HPDE6-E6E7 (cell line): ENCODE data around the gene LIME1.

Experiments used
- DNase-seq: peaks from one replicate; pipeline ENCODE4 v3.0.0; 2011; ENCODE audit warnings: missing footprints; ENCODE audit errors: extremely low spot score

LIME1 gene

DNA sequence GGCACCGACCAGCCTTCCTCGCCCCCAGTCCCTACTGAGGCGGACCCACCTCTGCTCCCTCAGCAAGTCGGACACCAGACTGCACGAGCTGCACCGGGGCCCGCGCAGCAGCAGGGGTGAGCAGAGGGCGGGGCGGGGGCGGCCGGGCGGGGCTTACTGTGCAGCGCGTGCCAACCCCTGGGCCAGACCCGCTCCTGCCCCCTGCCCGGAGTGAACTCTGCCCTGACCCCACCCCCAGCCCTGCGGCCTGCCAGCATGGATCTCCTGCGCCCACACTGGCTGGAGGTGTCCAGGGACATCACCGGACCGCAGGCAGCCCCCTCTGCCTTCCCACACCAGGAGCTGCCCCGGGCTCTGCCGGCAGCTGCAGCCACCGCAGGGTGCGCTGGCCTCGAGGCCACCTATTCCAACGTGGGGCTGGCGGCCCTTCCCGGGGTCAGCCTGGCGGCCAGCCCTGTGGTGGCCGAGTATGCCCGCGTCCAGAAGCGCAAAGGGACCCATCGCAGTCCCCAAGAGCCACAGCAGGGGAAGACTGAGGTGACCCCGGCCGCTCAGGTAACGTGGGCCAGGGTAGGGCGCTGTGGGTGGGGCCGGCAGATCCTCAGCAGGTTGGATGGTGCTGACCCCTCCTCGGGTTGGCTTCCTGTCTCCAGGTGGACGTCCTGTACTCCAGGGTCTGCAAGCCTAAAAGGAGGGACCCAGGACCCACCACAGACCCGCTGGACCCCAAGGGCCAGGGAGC lies 1.7 kb downstream of the LIME1 start:
- DNase-seq = no peak

DNA sequence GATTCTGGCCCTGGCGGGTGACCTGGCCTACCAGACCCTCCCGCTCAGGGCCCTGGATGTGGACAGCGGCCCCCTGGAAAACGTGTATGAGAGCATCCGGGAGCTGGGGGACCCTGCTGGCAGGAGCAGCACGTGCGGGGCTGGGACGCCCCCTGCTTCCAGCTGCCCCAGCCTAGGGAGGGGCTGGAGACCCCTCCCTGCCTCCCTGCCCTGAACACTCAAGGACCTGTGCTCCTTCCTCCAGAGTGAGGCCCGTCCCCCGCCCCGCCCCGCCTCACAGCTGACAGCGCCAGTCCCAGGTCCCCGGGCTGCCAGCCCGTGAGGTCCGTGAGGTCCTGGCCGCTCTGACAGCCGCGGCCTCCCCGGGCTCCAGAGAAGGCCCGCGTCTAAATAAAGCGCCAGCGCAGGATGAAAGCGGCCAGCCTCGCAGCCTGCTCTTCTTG lies 2.2 kb downstream of the LIME1 start:
- no peak for DNase-seq

DNA sequence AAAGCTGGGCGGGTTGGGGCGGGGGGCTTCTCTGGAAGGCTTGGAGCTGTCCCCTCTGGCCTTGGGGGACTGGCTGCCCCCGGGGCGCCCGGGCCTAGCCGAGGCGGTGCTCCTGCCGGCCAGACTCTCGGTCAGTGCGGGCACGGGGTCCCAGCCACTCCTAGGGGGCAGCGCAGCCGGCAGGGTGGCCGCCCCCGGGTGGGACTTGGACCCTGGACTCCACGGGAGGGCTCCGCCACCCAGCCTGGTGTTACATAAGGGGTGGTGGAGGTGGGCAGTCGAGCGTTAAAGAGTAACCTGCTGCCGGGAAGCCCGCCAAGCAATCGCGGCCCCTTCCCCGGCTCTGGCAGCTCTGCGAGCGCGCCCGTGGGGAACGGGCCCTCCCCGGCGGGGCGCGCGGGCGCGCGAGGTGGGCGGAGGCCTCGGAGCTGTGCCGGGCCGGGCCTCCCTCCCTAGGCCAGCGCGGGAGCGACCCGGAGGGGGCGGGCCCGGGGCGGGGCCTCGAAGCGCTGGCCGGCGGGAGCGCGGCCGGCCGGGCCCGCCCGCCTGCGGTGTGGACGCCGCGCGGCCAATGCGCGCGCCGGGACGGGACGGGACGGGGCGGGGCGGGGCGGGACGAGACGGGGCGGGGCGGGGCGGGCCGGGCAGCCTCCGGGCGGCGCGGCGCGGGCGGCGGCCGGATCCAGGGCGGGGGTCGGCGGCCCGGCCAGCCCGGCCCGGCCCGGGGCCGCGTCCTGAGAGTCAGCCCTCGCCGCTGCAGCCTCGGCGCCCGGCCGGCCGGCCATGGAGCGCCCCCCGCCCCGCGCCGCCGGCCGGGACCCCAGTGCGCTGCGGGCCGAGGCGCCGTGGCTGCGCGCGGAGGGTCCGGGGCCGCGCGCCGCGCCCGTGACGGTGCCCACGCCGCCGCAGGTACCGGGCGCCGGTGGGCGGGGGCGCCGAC lies 2.9 kb downstream of the LIME1 start, which contains the start of gene SLC2A4RG:
Gene SLC2A4RG (plus strand): TSS at position 647 of the 940 bp plus-strand sequence. CDS start 137 bp downstream, at position 784.
- DNase-seq = peak; percentile 98

DNA sequence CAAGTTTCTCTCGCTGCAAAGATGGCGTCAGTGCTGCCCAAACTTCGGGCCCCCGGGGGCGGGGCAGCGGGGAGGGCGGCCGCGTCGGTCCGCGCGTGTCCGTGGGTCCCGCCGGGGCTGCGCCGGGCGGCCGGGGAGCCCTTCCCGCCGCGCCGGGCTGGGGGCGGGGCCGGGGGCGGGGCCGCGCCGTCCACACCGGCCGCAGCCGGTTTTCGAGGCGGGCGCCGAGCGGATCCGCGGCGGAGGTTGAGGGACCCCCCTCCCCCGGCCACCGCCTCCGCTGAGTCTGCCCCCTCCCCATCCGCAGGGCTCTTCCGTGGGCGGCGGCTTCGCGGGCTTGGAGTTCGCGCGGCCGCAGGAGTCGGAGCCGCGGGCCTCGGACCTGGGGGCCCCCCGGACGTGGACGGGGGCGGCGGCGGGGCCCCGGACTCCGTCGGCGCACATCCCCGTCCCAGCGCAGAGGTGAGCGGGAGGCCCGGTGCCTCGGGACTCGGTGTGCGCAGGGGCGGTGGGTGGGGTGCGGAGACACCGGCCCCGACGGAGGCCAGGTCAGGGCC lies 3.7 kb downstream of the LIME1 start:
- no peak for DNase-seq

DNA sequence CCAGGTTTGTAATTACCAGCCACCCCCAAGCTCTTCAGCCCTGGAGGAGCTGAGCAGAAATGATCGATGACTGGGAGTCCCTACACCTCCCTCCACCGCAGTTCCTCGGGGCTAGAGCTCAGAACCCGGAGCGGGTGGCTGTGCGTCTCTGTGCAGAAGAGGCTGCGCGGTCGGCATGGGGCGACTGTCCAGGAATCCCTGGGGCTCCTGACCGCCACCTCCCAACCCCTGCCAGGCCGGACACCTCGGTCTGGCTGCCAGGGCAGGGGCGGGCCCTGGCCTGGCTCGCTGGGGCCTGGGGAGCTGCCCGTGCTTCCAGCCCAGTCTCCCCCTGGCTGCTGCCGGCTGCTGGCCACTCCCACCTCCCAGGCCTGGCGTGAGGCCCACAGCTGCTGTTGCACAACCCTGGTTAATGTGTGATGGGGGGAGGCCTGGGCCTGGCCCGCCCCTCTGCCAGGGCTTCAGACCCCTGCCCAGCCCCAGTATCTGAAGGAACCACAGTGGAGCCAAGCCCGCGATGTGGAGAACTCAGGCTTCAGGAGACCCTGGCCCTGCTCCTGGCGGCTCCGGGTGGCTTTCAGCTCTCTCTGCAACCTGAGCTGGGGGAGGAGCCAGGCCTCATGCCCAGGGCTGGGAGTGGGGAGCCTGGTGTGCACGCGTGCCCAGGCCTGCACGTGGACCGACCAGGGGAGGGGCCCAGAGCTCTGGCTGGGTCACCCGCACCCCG lies 4.3 kb downstream of the LIME1 start:
- peak; percentile 97 for DNase-seq

DNA sequence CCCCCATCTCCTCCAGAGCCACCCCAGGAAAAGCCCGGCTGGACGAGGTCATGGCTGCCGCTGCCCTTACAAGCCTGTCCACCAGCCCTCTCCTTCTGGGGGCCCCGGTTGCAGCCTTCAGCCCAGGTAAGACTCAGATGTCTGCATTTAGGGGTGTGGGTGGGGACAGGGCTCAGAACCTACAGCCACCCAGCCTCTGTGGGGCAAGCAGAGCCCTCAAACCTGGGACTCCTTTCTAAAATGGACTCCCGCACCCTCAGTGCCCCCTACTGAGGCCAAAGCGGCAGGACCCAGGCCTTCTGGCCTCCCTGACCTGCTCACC lies 4.9 kb downstream of the LIME1 start:
- no peak for DNase-seq

DNA sequence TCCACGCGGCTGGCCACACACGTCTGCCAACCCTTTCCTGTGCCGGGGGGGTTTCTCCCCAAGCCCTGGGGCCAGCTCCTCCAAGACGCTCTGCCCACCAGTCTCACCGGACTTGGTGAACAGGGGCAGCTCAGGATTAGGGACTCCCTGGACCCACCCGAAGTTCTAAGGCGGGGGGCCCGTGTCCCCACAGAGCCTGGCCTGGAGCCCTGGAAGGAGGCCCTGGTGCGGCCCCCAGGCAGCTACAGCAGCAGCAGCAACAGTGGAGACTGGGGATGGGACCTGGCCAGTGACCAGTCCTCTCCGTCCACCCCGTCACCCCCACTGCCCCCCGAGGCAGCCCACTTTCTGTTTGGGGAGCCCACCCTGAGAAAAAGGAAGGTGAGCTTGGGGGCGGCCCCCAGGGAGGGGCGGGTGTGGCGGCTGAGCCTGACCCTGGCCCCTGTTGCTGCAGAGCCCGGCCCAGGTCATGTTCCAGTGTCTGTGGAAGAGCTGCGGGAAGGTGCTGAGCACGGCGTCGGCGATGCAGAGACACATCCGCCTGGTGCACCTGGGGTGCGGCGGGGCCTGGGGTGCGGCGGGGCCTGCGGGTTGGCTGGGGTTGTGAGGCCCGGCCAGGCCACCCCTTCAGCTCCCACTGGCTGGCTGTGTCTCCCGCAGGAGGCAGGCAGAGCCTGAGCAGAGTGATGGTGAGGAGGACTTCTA lies 5.4 kb downstream of the LIME1 start:
- no peak for DNase-seq

DNA sequence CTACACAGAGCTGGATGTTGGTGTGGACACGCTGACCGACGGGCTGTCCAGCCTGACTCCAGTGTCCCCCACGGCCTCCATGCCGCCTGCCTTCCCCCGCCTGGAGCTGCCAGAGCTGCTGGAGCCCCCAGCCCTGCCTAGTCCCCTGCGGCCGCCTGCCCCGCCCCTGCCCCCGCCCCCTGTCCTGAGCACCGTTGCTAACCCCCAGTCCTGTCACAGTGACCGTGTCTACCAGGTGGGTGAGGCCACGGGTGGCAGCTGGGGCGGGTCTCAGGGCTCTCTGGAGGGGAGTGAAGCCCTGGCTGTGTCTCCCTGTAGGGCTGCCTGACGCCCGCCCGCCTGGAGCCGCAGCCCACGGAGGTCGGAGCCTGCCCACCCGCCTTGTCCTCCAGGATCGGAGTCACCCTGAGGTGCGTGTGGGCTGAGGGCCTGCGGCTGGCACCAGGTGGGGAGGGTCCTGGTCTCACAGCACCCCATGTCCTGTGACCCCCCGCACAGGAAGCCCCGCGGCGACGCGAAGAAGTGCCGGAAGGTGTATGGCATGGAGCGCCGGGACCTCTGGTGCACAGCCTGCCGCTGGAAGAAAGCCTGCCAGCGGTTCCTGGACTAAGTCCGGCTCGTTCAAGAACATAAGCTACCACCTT lies 6.0 kb downstream of the LIME1 start:
- no peak for DNase-seq

DNA sequence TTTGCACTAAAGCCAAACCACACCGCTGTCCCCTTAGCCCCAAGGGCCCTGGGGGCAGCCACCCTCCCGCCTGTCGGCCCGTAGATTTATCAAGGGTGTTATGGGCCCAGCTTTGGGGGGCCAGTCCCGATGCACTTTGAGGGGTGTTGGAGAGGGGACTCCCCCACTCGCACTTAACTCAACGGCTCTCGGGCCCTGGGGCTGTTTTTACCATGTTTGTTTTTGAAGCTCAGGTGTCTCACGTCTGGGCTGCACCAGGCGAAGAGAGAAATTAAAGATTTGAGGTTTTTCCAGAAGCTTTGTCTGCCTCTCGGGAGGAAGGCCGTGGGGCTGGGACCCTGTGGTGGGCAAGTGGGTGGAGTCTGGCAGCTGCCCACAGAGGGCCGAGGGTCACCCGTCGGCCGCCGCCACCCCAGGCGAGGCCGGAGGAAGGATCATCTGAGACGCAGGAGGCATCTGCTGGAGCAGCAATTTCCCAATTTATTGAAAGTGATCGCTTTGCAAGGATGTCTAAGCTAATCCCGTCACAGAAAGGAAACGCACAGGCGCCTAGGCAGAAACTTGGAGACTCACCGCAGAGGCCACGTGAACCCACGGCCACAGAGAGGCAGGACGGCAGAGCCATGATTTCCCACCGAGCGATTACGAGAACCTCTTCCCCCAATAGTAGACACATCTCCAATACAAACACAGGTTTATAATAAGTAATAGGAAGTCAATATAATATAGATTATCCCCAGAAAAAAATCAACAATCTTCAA lies 6.9 kb downstream of the LIME1 start:
- no peak for DNase-seq

DNA sequence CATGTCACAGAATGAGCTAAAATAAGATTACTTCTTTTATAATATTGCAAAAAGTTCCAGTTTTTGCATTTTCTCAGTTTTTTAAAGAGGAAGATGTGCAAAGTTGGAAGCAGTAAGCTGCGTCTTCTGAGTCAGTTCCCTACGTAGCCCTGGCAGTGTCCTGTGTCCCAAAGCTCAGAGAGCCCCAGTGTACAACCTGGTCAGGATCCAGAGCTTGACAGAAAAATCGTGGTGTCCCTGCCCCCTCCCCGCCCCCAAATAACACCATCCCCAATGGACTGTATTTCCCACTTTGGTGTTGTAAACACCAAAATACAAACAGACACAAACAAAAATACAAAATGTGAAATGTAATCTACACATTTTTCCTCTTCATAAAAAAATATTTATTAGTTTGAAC lies 7.7 kb downstream of the LIME1 start:
- no peak for DNase-seq

DNA sequence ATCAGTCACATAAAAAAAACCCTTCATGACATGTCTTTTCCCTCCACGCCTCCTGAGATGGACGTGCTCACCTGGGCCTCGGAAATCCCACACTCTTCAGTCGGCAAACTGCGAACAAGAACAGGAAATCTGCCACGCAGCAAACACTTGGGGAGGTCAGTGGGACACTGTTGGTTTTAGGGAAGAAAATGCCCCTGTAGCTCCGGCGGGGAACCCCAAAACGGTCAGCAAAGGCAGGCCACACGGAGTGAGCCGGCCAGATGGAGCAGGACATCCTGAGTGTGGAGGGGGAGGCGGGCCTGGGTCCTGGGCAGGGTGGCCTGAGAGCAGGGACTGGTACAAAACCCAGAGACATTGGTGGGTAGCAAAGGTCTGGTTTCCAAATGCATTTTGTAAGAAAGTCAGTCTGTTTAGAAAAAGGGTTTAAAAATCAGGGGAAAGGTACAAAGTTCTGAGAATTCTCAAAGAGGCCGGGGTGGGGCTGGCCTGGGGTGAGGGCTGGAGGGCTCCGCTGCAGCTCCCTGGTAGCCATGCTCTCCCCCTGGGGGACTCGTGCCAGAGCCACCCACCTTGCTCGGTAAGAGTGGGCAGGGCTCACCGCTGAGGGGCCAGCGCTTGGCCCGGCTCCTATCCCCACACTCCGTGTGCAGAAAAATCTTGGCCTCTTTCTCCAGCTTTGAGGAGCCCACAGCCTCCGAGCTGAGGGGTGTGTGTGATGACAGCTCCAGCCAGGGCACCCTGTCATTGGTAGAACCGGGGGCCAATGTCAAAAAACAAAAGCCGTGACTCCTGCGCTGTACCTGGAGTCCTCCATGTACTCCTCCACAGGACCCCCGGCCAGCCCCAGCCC lies 8.3 kb downstream of the LIME1 start:
- no peak for DNase-seq

DNA sequence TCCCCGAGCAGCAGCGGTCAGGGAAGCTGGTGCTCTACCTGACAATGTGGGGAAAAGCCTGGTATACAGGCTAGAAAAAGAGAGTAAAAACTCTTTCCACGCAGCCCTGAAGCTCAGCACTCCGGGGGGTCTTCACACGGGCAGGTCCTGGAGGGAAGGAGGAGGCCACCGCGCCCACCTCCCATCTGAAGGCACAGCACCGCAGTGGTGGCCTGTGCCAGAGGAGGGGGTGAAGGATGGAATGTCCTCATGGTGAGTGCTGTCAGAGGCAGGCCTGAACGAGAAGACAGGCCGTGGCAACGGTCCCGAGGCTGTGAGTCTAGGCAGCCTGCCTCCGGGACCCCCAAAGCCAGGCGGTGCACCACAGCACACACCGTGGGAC lies 9.0 kb downstream of the LIME1 start:
- DNase-seq = no peak

DNA sequence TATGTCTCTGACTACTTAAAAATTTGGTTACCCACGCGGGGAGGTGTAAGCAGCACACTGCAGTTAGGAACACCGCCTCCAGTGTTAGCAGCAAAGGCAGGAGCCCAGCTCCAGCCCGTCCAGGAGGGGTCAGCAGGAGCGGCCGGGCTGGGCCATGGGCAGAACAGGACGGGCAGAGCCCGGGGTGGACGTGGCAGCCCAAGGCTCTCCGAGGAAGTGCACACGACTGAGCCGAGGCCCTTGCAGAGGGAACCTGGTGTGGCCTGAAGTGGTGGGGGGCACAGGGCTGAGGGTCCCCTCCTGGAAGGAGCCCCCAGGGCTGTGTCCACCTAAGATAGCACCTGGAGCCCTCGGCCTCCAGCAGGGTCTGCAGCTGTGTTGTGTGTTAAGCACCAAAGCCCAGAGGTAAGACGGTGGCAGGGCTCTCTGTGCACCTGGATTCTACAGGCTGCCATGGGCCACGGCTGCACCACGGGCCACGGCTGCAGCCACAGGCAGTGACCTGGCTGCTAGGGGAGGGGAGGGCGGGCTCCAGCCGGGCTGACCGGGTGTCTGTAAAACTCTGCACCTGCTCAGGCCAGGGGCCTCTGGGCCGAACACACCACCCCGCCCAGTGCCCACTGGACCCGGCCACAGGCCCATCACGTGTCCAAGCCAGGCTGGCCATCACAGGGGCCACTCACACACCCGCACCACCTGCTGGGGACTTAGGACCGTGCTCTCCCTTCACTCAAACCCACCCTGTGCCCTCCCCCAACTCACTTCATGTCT lies 9.7 kb downstream of the LIME1 start:
- DNase-seq = no peak

DNA sequence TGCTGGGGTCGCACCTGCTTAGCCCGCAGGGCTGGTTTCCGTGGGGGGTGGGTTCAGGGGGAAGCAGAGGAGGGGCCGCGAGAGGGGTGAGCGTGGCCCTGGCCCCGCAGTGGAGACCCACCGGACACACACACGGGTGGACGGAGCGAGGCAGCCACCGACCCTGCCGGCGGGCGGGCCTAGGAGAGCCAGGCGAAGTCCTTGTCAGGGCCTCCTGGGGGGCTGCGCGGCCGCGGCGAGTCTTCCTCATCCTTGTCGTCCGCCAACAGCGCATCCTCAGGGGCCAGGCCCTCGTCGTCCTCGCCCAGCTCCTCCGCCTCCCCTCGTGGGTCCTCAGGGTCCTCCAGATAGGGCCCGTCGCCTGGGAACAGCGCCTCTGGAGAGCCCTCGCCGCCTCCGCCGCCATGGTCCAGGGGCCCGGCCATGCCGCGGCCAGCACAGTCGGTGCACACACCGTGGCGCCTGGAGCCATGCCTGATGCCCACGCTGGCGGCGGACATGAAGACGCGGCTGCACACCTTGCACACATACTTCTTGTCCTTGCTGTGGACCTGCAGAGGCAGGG lies 10.4 kb downstream of the LIME1 start:
- DNase-seq = no peak

DNA sequence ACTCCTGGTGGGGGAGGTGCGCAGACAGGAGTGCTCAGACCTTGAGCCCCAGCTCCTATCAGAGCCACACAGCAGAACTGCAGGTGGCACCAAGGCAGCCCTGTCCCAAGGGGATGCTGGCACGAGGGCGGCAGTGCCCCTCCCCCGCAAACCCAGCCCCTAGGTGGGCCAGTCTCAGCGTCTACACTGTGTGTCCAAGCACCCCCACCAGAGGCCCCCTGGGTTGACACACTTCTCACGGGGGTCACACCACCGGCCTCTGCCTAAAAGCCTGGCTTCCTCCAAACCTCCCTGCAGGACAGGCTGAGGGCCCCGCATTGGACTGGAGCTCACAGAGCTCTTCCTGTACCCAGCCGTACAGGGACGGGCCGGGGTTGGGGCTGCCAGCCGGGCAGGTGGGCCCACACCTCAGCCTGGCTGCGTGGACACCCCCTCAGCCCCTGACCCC lies 11.2 kb downstream of the LIME1 start:
- no peak for DNase-seq

DNA sequence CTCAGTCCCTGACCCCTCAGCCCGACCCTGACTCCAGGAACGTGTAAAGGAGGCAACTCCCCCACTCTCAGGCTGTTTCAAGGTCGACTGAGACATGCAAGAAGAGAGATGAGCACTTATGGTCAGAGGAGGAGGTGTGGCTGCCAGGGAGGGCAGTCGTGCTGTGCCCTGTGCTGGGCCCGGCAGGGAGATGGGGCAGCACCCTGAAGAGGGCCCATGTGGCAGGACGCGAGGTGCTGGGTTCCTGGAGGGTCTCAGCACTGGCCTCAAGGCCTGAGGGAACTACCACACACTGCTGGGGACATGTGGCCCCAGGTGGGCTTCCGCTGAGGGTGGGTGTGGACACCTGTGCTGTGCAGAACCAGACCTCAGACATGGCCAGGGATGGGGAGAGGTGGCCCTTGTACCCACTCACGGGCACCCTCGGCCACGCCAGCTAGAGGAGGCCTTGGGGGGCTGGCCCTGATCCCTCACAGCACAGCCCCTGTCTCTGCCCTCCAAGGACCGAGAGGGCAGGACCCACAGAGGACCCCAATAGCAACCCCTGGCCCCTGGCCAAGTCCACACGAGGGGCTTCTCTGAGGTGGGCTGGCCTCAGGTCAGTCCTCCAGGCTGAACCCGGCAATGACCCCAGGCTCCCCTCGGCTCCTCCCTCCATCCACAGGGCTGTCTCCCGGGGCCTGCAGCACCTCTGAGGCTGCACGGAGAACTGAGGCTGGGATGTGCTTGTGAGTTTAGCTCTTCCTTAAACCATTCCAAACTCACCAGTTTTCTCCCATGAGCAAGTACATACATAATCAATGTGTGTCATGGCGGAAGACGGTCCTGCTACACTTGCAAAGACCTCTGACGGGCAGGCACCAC lies 11.8 kb downstream of the LIME1 start:
- DNase-seq = no peak

DNA sequence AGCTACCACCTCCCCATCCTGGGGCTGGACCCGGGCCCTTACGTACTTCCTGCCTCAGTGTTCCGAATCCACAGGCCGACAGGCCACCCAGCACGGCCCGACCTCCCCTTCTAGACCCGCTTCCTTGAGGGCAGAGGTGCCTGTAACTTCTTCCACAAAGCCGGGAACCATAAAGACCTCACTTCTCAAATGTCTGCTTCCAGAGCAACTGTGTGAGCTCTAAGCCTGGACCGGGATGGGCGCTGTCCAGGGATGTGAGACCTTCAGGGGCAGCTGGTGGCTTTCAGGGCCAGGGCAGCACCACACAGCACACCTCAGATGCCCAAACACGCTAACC lies 12.4 kb downstream of the LIME1 start:
- DNase-seq = no peak
